GM10266 (cell line): Measurements from ENCODE around the gene B3GNT4.
A peak's percentile ranks its signal among the peaks of the same experiment; 100 is the strongest.
"Not testable (repeated sequence)": the region's sequence is repeated elsewhere in the genome, so short reads cannot be mapped to it uniquely, and the experiment has no call there.

Source experiments
- DNase-seq: peaks from one replicate; pipeline ENCODE4 v3.0.0; 2012; ENCODE audit errors: extremely low spot score
- TF ChIP-seq, protein P1 (sequence below): IDR thresholded peaks from 2 replicates; pipeline ENCODE4 v1.5.1; 2012; ENCODE audit warnings: mild to moderate bottlenecking, low read depth; ENCODE audit not compliant: control insufficient read depth, insufficient read depth; ENCODE audit errors: missing control alignments

The B3GNT4 gene

DNA sequence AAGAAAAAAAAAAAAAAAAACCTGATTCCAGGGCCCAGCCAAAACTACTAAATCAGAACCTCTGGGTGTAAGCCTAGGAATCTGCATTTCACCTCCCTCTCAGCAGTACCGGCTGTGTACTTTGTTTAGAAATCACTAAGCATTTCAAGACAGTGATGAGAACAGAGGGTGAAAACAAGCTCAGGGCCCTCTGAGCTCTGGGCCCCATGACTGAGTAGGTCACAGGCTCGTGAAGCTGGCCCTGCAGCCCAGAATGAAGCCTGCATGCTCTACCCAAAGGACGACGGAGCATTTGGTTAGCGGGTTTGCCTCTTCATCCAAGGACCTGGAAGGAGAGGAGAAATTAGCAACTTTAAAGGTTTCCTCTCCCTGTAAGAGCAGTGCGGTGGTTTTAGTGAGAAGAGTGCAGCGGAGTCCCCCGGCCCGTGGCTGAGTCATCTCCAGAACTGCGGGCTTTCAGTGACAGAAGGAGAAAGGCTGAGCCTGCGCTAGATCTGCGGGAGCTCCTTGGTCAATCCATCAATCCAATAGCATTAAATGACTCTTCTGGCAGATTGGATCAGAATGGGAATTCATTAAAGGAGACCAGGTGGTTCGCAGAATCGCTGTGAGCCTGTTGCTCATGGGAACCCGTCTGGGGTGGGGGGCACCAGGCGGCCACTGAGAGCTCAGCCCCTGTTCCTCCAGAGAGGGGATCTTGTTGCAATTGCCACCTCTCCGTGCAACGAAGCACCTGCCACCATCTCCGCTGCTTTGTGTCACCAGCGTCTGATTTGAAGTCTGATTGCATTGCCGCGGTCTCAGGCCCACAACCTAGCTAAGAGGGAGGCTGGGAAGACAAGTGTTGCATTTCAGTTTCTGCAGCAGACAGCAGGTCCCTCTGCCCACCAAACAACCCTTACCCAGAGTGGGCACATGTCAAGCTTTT lies 36.8 kb upstream of the B3GNT4 start:
- peak; percentile 65 for DNase-seq
- TF ChIP-seq, protein P1, sequence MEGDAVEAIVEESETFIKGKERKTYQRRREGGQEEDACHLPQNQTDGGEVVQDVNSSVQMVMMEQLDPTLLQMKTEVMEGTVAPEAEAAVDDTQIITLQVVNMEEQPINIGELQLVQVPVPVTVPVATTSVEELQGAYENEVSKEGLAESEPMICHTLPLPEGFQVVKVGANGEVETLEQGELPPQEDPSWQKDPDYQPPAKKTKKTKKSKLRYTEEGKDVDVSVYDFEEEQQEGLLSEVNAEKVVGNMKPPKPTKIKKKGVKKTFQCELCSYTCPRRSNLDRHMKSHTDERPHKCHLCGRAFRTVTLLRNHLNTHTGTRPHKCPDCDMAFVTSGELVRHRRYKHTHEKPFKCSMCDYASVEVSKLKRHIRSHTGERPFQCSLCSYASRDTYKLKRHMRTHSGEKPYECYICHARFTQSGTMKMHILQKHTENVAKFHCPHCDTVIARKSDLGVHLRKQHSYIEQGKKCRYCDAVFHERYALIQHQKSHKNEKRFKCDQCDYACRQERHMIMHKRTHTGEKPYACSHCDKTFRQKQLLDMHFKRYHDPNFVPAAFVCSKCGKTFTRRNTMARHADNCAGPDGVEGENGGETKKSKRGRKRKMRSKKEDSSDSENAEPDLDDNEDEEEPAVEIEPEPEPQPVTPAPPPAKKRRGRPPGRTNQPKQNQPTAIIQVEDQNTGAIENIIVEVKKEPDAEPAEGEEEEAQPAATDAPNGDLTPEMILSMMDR = no peak

DNA sequence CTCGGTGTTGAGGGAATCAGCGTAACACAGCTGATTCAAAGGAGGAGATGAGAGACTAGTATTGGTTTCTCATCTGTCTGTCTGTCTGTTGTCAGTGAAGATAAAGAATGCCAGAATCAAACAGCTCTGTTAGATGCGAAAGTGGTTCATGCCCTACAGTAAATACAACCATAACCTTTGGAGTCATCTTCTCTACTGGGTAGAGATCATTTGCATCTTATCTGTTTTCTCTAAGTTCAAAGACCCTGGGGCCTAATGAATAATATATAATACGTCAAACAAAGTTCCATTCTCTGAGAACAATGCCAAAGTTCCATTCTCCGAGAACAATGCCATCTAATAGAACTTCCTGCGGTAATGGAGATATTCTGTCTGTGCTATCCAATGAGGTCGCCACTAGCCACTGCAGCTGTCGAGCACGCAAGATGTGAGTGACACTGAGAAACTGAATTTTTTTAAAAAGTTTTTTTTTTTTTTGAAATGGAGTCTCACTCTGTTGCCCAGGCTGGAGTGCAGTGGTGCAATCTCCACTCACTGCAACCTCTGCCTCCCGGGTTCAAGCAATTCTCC lies 36.1 kb upstream of the B3GNT4 start:
- no peak for DNase-seq
- TF ChIP-seq, protein P1 = no peak

DNA sequence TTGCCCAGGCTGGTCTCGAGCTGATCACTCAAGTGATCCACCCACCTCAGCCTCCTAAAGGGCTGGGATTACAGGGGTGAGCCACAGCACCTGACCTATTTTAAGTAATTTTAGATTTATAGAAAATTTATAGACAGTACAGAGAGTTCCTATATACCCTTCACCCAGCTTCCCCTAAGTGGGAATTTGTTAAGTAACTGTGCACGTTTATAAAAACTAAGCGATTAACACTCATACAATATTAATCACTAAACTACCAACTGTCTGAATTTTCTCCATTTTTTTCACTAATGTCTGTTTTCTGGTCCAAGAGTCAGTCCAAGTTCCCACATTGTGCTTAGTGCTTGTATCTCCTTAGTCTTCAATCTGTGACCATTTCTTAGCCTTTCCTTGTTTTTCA lies 35.0 kb upstream of the B3GNT4 start:
- no peak for DNase-seq
- TF ChIP-seq, protein P1 = no peak

- no peak for DNase-seq
- TF ChIP-seq, protein P1 = no peak
These were observed 32.1 kb upstream of the B3GNT4 start for GRCh38 chr12:122171399-122171798.

- no peak for DNase-seq
- TF ChIP-seq, protein P1 = no peak
These were observed 31.1 kb upstream of the B3GNT4 start for GRCh38 chr12:122172262-122172939.

DNA sequence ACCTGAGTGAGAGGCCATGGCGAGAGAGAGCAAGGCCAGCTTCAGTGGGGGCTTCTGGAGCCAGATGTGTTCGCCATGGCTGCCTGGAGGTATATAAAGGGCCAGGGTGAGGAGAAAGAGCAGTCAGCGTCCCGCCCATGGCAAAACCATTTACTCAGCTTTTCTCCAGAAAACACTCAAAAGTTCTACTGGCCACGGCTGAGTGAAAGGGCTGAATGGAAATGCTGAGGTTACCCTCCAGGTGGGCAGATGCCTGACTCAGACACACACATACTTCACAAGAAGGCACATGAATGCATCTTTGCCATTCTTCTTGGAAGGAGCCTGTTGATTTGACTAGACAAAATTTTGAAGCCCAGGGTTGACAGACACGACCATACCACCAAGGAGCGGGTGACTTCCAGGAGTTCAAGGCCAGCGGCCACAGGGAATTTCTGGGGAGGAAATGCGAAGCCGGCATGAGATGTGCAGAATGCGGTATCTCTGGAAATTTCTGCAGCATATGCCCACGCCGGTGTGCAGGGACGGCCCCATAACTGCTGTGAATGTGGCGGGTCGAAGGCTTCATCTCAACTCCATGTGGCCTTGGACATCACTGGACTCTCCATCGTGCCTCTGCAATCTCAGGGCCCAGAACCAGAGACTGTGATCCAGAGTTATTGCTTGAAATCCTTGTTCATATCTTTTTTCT lies 29.2 kb upstream of the B3GNT4 start, which contains the start of gene IL31:
IL31 (minus strand) TSS at position 67 of the 691 bp plus-strand sequence; CDS start at position 18, 49 bp downstream.
- no peak for DNase-seq
- TF ChIP-seq, protein P1 = no peak

GRCh38 chr12:122176473-122176872 lies 27.0 kb upstream of the B3GNT4 start:
- DNase-seq = not testable (repeated sequence)
